ENCODE results near the gene TRIM65.

TRIM65 gene

GRCh38 chr17:75917141-75917916, 20.6 kb upstream of the TRIM65 start:
- no peak for DNase-seq

GRCh38 chr17:75915268-75915667, 18.5 kb upstream of the TRIM65 start:
- DNase-seq: no peak

- DNase-seq: no peak
These were observed 18.0 kb upstream of the TRIM65 start for GRCh38 chr17:75914643-75915267.

GRCh38 chr17:75913537-75914210, 16.9 kb upstream of the TRIM65 start:
- DNase-seq: no peak

GRCh38 chr17:75910699-75911098, 13.9 kb upstream of the TRIM65 start:
- no peak for DNase-seq

- DNase-seq: no peak
These were observed 13.1 kb upstream of the TRIM65 start for GRCh38 chr17:75909812-75910274.

GRCh38 chr17:75909051-75909811, 12.5 kb upstream of the TRIM65 start:
- DNase-seq: no peak

GRCh38 chr17:75908201-75908600, 11.4 kb upstream of the TRIM65 start:
- DNase-seq: no peak

- no peak for DNase-seq
These were observed 9.6 kb upstream of the TRIM65 start for GRCh38 chr17:75906143-75906884.

- DNase-seq: peak; percentile 89
These were observed 8.2 kb upstream of the TRIM65 start, which contains the start of gene MRPL38 for GRCh38 chr17:75904749-75905521. TSS of gene MRPL38 (minus strand) at chr17:75904884. CDS start at chr17:75904875, 9 bp downstream.

- DNase-seq: no peak
These were observed 5.7 kb upstream of the TRIM65 start for GRCh38 chr17:75902406-75902805.

GRCh38 chr17:75901727-75902126, 5.0 kb upstream of the TRIM65 start:
- no peak for DNase-seq

- no peak for DNase-seq
These were observed 4.2 kb upstream of the TRIM65 start for GRCh38 chr17:75900691-75901533.

- no peak for DNase-seq
These were observed 3.2 kb upstream of the TRIM65 start for GRCh38 chr17:75899767-75900468.

GRCh38 chr17:75899353-75899752, 2.6 kb upstream of the TRIM65 start:
- DNase-seq: no peak

- DNase-seq: no peak
These were observed 2.0 kb upstream of the TRIM65 start for GRCh38 chr17:75898791-75899190.

- no peak for DNase-seq
These were observed 1.3 kb upstream of the TRIM65 start for GRCh38 chr17:75898065-75898464.

- DNase-seq: no peak
These were observed 639 bp upstream of the TRIM65 start for GRCh38 chr17:75897160-75898019.
